Fibroblast of lung (primary cell): ENCODE data around the gene ZBTB40. TPM values are rescaled to one million over a fixed set of nuclear protein-coding genes. Genes with fewer than 3 reads are reported as not detected.

Experiments used
- DNase-seq, 2 donors: peaks; one replicate each; pipeline versions ENCODE4 v3.0.0 to v3.0.0-alpha.2; 2010; ENCODE audit warnings: low read depth in 2 of 2
- H2AFZ ChIP-seq: 2 replicates; pipeline ENCODE4 v1.5.1; 2012; ENCODE audit warnings: low read length, control low read depth, inconsistent platforms
- H3K27ac ChIP-seq: 2 replicates; pipeline ENCODE4 v1.5.1; 2011; ENCODE audit warnings: low read length, control low read depth; ENCODE audit not compliant: insufficient read depth
- H3K27me3 ChIP-seq: 2 replicates; pipeline ENCODE4 v1.5.1; 2011; ENCODE audit warnings: mild to moderate bottlenecking, low read length; ENCODE audit not compliant: control insufficient read depth, insufficient read depth
- H3K36me3 ChIP-seq: 2 replicates; pipeline ENCODE4 v1.5.1; 2011; ENCODE audit warnings: low read length; ENCODE audit not compliant: control insufficient read depth, insufficient read depth
- H3K4me1 ChIP-seq: 2 replicates; pipeline ENCODE4 v1.5.1; 2011; ENCODE audit warnings: low read length; ENCODE audit not compliant: control insufficient read depth, insufficient read depth; ENCODE audit errors: extremely low read depth
- H3K4me2 ChIP-seq: 2 replicates; pipeline ENCODE4 v1.5.1; 2011; ENCODE audit warnings: low read length, control low read depth; ENCODE audit not compliant: insufficient read depth; ENCODE audit errors: extremely low read depth
- H3K4me3 ChIP-seq, 4 experiments: fragments of 200-600 bp in 1 of 4; sonication (generic) in 1 of 4; replicated peaks in 1 of 4; 2 replicates each; pipeline ENCODE4 v1.5.1; 2011 to 2016; ENCODE audit warnings: low read length in 4 of 4, low read depth in 3 of 4, mild to moderate bottlenecking in 3 of 4, control low read depth in 2 of 4, inconsistent platforms in 1 of 4, mixed read lengths in 1 of 4; ENCODE audit not compliant: insufficient read depth in 1 of 4; ENCODE audit errors: control extremely low read depth in 1 of 4
- H3K79me2 ChIP-seq: 2 replicates; pipeline ENCODE4 v1.5.1; 2012; ENCODE audit warnings: mild to moderate bottlenecking, low read length, inconsistent platforms; ENCODE audit not compliant: control insufficient read depth, insufficient read depth
- H3K9ac ChIP-seq: 2 replicates; pipeline ENCODE4 v1.5.1; 2011; ENCODE audit warnings: mild to moderate bottlenecking, low read length, control low read depth; ENCODE audit not compliant: insufficient read depth
- H3K9me3 ChIP-seq: 2 replicates; pipeline ENCODE4 v1.5.1; 2012; ENCODE audit warnings: low read depth, low read length; ENCODE audit not compliant: control insufficient read depth, insufficient read depth
- H4K20me1 ChIP-seq: 2 replicates; pipeline ENCODE4 v1.5.1; 2011; ENCODE audit warnings: low read length; ENCODE audit not compliant: control insufficient read depth, insufficient read depth; ENCODE audit errors: extremely low read depth
- EZH2 ChIP-seq: IDR thresholded peaks from 2 replicates; pipeline ENCODE4 v1.5.1; 2012; ENCODE audit warnings: low read length, control low read depth, mild to moderate bottlenecking; ENCODE audit errors: missing control alignments
- polyA plus RNA-seq, 2 donors: library from polyadenylated mRNA; depleted of rRNA in 1 of 2; stranded (reverse) in 1 of 2; unstranded in 1 of 2; fragments of >200 nt; gene quantifications; 2 replicates each; pipeline ENCODE4 v1.2.1, GENCODE V29; 2011 to 2012; ENCODE audit warnings: missing spikeins in 1 of 2
- total RNA-seq: library from RNA; depleted of rRNA; stranded (reverse); fragments of >200 nt; gene quantifications from 2 replicates; pipeline ENCODE4 v1.2.1, GENCODE V29; 2014
- TF ChIP-seq, protein P1 (sequence below), 2 donors: IDR thresholded peaks in 1 of 2; conservative IDR thresholded peaks in 1 of 2; 1 replicate in 1 of 2; 2 replicates in 1 of 2; pipeline ENCODE4 v1.5.1; 2011 to 2012; ENCODE audit warnings: low read length in 2 of 2, control low read depth in 1 of 2, inconsistent platforms in 1 of 2, low read depth in 1 of 2, mild to moderate bottlenecking in 1 of 2

ZBTB40 gene
- total and polyA plus RNA-seq, 2 donors (not counting 1 experiment from before 2014, with no cell fraction given): 3.4 to 12.4 TPM

DNA sequence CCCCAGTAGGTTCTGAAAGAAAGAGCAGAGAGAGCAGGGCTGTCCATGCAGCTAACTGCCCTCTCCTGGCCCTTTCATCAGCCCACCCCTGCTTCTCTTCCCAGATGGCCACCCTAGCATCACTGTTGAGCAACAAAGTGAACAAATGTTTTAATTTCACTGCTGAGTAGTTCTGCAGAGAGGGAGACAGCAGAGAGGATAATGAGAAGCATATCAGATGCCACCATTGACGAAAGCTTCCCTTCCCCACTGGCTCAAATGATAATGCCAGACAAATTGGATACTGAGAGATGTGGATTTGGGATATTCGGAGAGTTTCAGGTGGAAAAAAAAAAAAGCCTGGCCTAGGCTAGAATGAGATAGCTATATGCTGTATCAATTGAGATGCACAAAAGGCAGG, 46.8 kb downstream of the ZBTB40 start:
- TF ChIP-seq, protein P1, sequence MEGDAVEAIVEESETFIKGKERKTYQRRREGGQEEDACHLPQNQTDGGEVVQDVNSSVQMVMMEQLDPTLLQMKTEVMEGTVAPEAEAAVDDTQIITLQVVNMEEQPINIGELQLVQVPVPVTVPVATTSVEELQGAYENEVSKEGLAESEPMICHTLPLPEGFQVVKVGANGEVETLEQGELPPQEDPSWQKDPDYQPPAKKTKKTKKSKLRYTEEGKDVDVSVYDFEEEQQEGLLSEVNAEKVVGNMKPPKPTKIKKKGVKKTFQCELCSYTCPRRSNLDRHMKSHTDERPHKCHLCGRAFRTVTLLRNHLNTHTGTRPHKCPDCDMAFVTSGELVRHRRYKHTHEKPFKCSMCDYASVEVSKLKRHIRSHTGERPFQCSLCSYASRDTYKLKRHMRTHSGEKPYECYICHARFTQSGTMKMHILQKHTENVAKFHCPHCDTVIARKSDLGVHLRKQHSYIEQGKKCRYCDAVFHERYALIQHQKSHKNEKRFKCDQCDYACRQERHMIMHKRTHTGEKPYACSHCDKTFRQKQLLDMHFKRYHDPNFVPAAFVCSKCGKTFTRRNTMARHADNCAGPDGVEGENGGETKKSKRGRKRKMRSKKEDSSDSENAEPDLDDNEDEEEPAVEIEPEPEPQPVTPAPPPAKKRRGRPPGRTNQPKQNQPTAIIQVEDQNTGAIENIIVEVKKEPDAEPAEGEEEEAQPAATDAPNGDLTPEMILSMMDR (conservative IDR thresholded peaks at IDR 0.05 in 1 of 2, IDR thresholded peaks at IDR 0.05 in 1 of 2; ENCODE audit: low read depth in 1 of 2, low read length in 2 of 2): no peak
- Histone ChIP-seq H3K4me2 (no peak overlapping the region), H3K79me2 (no peaks in the 10 kb centered on the region), H2AFZ (no peak overlapping the region), H3K9me3 (no peaks in the 10 kb centered on the region), H3K9ac (no peak overlapping the region), H3K27ac (no peak overlapping the region), H3K4me1 (peaks cover 5% of the 10 kb centered on the region), H3K36me3 (no peaks in the 10 kb centered on the region), H3K4me3 (no peak overlapping the region), H4K20me1 (no peaks in the 10 kb centered on the region), H3K27me3 (no peaks in the 10 kb centered on the region)
- DNase-seq: no peak

DNA sequence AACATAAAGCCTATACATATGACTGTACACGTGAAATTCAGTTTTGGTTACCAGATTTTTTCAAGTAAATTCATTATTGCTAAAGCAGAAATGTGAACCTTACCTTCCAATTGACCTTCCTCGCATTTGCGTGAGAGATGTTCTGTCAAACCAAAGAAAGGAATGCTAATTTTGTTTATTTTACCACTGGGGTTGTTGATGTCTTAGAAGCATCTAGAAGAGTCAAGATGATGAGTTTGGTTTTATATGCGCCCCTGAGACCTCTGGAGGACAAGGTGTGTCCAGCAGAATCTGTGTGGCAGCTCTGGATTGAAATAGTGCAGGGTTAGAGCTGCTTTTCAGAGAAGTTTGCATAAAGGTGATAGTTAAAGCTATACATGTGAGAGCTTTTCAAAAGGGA, 48.4 kb downstream of the ZBTB40 start:
- DNase-seq: peak in 1 of 2 donors; percentile 8
- Histone ChIP-seq H3K9ac (no peak overlapping the region), H3K27ac (no peak overlapping the region), H3K4me1 (peaks cover 5% of the 10 kb centered on the region), H3K79me2 (no peaks in the 10 kb centered on the region), H2AFZ (no peak overlapping the region), H3K4me2 (no peak overlapping the region), H3K9me3 (no peaks in the 10 kb centered on the region), H4K20me1 (no peaks in the 10 kb centered on the region), H3K27me3 (no peaks in the 10 kb centered on the region), H3K36me3 (no peaks in the 10 kb centered on the region), H3K4me3 (no peak overlapping the region)
- TF ChIP-seq, protein P1 (conservative IDR thresholded peaks at IDR 0.05 in 1 of 2, IDR thresholded peaks at IDR 0.05 in 1 of 2; ENCODE audit: low read depth in 1 of 2, low read length in 2 of 2): no peak
- TF ChIP-seq EZH2: no peak

DNA sequence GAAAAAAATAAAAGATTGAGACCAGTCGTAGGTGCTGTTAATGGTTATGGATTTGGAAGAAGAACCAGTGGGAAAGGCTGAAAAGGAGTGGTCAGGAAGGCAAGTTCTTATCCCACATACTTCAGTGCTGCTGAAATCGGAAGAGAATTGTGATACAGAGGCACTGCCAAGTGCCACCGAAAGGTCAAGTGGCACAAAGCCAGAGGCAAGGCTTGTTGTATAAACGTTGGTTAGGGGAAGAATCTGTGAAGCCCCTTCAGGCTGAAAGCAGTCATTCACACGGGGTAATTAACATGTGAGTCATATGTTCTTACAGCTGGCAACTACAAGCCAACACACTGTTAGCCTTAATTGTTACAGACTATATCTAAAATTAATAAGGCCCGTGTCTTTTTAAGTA, 48.8 kb downstream of the ZBTB40 start:
- Histone ChIP-seq H3K4me3 (no peak overlapping the region), H3K4me2 (no peak overlapping the region), H3K9ac (no peak overlapping the region), H4K20me1 (no peaks in the 10 kb centered on the region), H3K9me3 (no peaks in the 10 kb centered on the region), H2AFZ (no peak overlapping the region), H3K27ac (no peak overlapping the region), H3K4me1 (peaks cover 5% of the 10 kb centered on the region), H3K36me3 (no peaks in the 10 kb centered on the region), H3K27me3 (no peaks in the 10 kb centered on the region), H3K79me2 (no peaks in the 10 kb centered on the region)
- no peak for TF ChIP-seq EZH2
- TF ChIP-seq, protein P1 (conservative IDR thresholded peaks at IDR 0.05 in 1 of 2, IDR thresholded peaks at IDR 0.05 in 1 of 2; ENCODE audit: low read depth in 1 of 2, low read length in 2 of 2): no peak
- DNase-seq: peak; percentile 72 to 80
